CD4-positive, alpha-beta T cell (primary cell): Measurements from ENCODE around the gene RCL1. TPM values are rescaled to one million over a fixed set of nuclear protein-coding genes. Genes with fewer than 3 reads are reported as not detected.
A peak's percentile ranks its signal among the peaks of the same experiment; 100 is the strongest.
"Not testable (repeated sequence)": the region's sequence is repeated elsewhere in the genome, so short reads cannot be mapped to it uniquely, and the experiment has no call there.

Experiments
- ATAC-seq: fragments of 200-7000 bp; cut with Tn5 transposase; one replicate; pipeline ENCODE4 v1.10.0; 2022; ENCODE audit warnings: mild to moderate bottlenecking; ENCODE audit not compliant: poor library complexity
- CTCF ChIA-PET: fragments of 350-600 bp; sonication (Branson Sonifier 250); formaldehyde crosslinking; loops from one replicate; lab custom pipeline; 2021; ENCODE audit warnings: antibody characterized with exemption, inconsistent platforms; lab: Charles Lee
- POLR2A ChIA-PET: fragments of 350-600 bp; sonication (Branson Sonifier 250); formaldehyde crosslinking; loops from one replicate; lab custom pipeline; 2021; ENCODE audit warnings: antibody characterized with exemption, inconsistent platforms; lab: Charles Lee
- DNase-seq, 14 experiments: peaks; one replicate each; pipeline ENCODE4 v3.0.0-alpha.2; 2013 to 2020; ENCODE audit warnings: mixed read lengths in 2 of 14
- H3K27ac ChIP-seq, 2 donors: one replicate each; pipeline versions ENCODE4 v1.5.1 to v1.7.0; 2013; ENCODE audit warnings: low read length in 2 of 2, low read depth in 1 of 2, mild to moderate bottlenecking in 1 of 2
- H3K27me3 ChIP-seq, 2 experiments: 1 replicate in 1 of 2; 2 replicates in 1 of 2; pipeline versions ENCODE4 v1.6.1 to v1.7.0; 2013; ENCODE audit warnings: low read length in 2 of 2, control low read depth in 1 of 2, mild to moderate bottlenecking in 1 of 2, moderate library complexity in 1 of 2; ENCODE audit not compliant: insufficient read depth in 2 of 2, control insufficient read depth in 1 of 2
- H3K36me3 ChIP-seq: one replicate; pipeline ENCODE4 v1.6.1; 2013; ENCODE audit warnings: low read length, control low read depth; ENCODE audit not compliant: insufficient read depth
- H3K4me1 ChIP-seq: one replicate; pipeline ENCODE4 v1.6.1; 2013; ENCODE audit warnings: low read length, control low read depth; ENCODE audit not compliant: insufficient read depth
- H3K4me3 ChIP-seq: one replicate; pipeline ENCODE4 v1.5.1; 2013; ENCODE audit warnings: mild to moderate bottlenecking, low read length, moderate library complexity
- H3K9me3 ChIP-seq, 2 experiments: 1 replicate in 1 of 2; 2 replicates in 1 of 2; pipeline versions ENCODE4 v1.6.1 to v1.7.0; 2013; ENCODE audit warnings: low read length in 2 of 2, mild to moderate bottlenecking in 2 of 2, control low read depth in 1 of 2, moderate library complexity in 1 of 2; ENCODE audit not compliant: control insufficient read depth in 1 of 2, insufficient read depth in 1 of 2
- H3K27ac Mint-ChIP-seq: one replicate; pipeline ENCODE4 v1.8.0; 2020; ENCODE audit warnings: mixed read lengths
- H3K27me3 Mint-ChIP-seq: one replicate; pipeline ENCODE4 v1.8.0; 2021; ENCODE audit warnings: mixed read lengths
- H3K36me3 Mint-ChIP-seq: one replicate; pipeline ENCODE4 v1.8.0; 2021; ENCODE audit warnings: low read depth, mixed read lengths
- H3K4me1 Mint-ChIP-seq: one replicate; pipeline ENCODE4 v1.8.0; 2021; ENCODE audit warnings: low read depth, mixed read lengths
- H3K4me3 Mint-ChIP-seq: one replicate; pipeline ENCODE4 v1.8.0; 2020; ENCODE audit warnings: mild to moderate bottlenecking, mixed read lengths
- H3K9me3 Mint-ChIP-seq: one replicate; pipeline ENCODE4 v1.8.0; 2020; ENCODE audit warnings: mixed read lengths
- CTCF ChIP-seq: fragments of 200-600 bp; IDR thresholded peaks from one replicate; pipeline ENCODE4 v1.8.0; 2022; ENCODE audit warnings: antibody characterized with exemption, mild to moderate bottlenecking
- intact Hi-C, 2 experiments: fragments of 100-400 bp; cut with DNase I in 1 of 2; cut with micrococcal nuclease in 1 of 2; formaldehyde crosslinking; loops; one replicate each; pipeline versions ENCODE4 v1.15.1 to v1.9.0; 2023 to 2025; cut with DNase I, micrococcal nuclease
- total RNA-seq, 174 experiments: library from RNA in 2 of 174; stranded (reverse) in 2 of 174; gene quantifications; one replicate each; pipeline ENCODE4 v1.2.3 and lab custom pipeline; 2021 to 2026

RCL1 gene
- total RNA-seq, 2 experiments from 2014 or later: 33.8 to 35.5 TPM

GRCh38 chr9:4891674-4892073, 98.9 kb downstream of the RCL1 start:
- Histone ChIP-seq H3K9me3 (no peaks in the 10 kb centered on the region), H3K36me3 (no peaks in the 10 kb centered on the region), H3K27ac (no peak overlapping the region), H3K27me3 (no peaks in the 10 kb centered on the region), H3K4me3 (no peak overlapping the region), H3K4me1 (no peaks in the 10 kb centered on the region)
- TF ChIP-seq CTCF: no peak
- no peak overlapping the region for H3K27ac Mint-ChIP-seq
- ChIA-PET POLR2A (no interaction called here), CTCF (no interaction called here)
- no peaks in the 10 kb centered on the region for H3K27me3 Mint-ChIP-seq
- ATAC-seq (no peak), DNase-seq (no peak)
- intact Hi-C loops: no loop called here
- H3K36me3 Mint-ChIP-seq: no peaks in the 10 kb centered on the region
- no peaks in the 10 kb centered on the region for H3K4me1 Mint-ChIP-seq
- H3K9me3 Mint-ChIP-seq: no peaks in the 10 kb centered on the region
- H3K4me3 Mint-ChIP-seq: no peak overlapping the region

GRCh38 chr9:4892501-4893194, 99.9 kb downstream of the RCL1 start:
- ChIA-PET CTCF (no interaction called here), POLR2A (no interaction called here)
- TF ChIP-seq CTCF: no peak
- Histone ChIP-seq H3K4me3 (no peak overlapping the region), H3K9me3 (no peaks in the 10 kb centered on the region), H3K36me3 (no peaks in the 10 kb centered on the region), H3K27ac (no peak overlapping the region), H3K27me3 (no peaks in the 10 kb centered on the region), H3K4me1 (no peaks in the 10 kb centered on the region)
- no peak overlapping the region for H3K4me3 Mint-ChIP-seq
- H3K27ac Mint-ChIP-seq: no peak overlapping the region
- H3K36me3 Mint-ChIP-seq: peaks cover 3% of the 10 kb centered on the region
- DNase-seq (no peak), ATAC-seq (no peak)
- intact Hi-C loops: no loop called here
- no peaks in the 10 kb centered on the region for H3K27me3 Mint-ChIP-seq
- H3K9me3 Mint-ChIP-seq: no peaks in the 10 kb centered on the region
- H3K4me1 Mint-ChIP-seq: no peaks in the 10 kb centered on the region

GRCh38 chr9:4894076-4894475, 101.3 kb downstream of the RCL1 start:
- Mint-ChIP-seq H3K27me3 (no peaks in the 10 kb centered on the region), H3K4me1 (no peaks in the 10 kb centered on the region), H3K9me3 (peaks cover 3% of the 10 kb centered on the region), H3K27ac (no peak overlapping the region), H3K36me3 (peaks cover 14% of the 10 kb centered on the region), H3K4me3 (no peak overlapping the region)
- TF ChIP-seq CTCF: no peak
- H3K9me3 ChIP-seq: no peaks in the 10 kb centered on the region
- H3K4me1 ChIP-seq: no peaks in the 10 kb centered on the region
- ATAC-seq: no peak
- H3K36me3 ChIP-seq: no peaks in the 10 kb centered on the region
- ChIA-PET CTCF (interaction anchor here (1.2 kb wide), 1 partner anchor 12 kb away, joined by 3 read pairs; no protein-coding TSS in a partner anchor), POLR2A (interaction anchor here (1.0 kb wide), 1 partner anchor 11 kb away, joined by 3 read pairs; no protein-coding TSS in a partner anchor)
- H3K27me3 ChIP-seq: no peaks in the 10 kb centered on the region
- H3K27ac ChIP-seq: no peak overlapping the region
- DNase-seq: no peak
- intact Hi-C loops: no loop called here
- no peak overlapping the region for H3K4me3 ChIP-seq

- H3K4me3 ChIP-seq, POLR2A ChIA-PET: not testable (repeated sequence)
Observed at GRCh38 chr9:4899853-4900252, 107.1 kb downstream of the RCL1 start.

GRCh38 chr9:4901401-4902134, 108.8 kb downstream of the RCL1 start:
- peak in 9 of 14 experiments; percentile 7 to 53 (median 23) for DNase-seq
- Mint-ChIP-seq H3K27ac (peak overlapping the region; percentile 33), H3K9me3 (peaks cover 11% of the 10 kb centered on the region), H3K4me3 (peak overlapping the region; percentile 56), H3K36me3 (peaks cover 25% of the 10 kb centered on the region)
- H3K4me1 Mint-ChIP-seq, H3K27me3 Mint-ChIP-seq, ATAC-seq, intact Hi-C loops, H3K36me3 ChIP-seq, H3K27ac ChIP-seq, CTCF ChIA-PET, H3K4me3 ChIP-seq, H3K9me3 ChIP-seq, H3K27me3 ChIP-seq: not testable (repeated sequence)
- POLR2A ChIA-PET: interaction anchor here (0.7 kb wide), 1 partner anchor 145 kb away, joined by 4 read pairs; no protein-coding TSS in a partner anchor
- peaks cover 10% of the 10 kb centered on the region for H3K4me1 ChIP-seq

More at GRCh38 chr9:4899853-4900252, 107.1 kb downstream of the RCL1 start:
- H3K27me3 ChIP-seq, H3K27ac Mint-ChIP-seq, H3K27me3 Mint-ChIP-seq, H3K4me3 Mint-ChIP-seq, intact Hi-C loops, CTCF ChIA-PET, DNase-seq, H3K9me3 ChIP-seq, H3K36me3 ChIP-seq, H3K27ac ChIP-seq, H3K4me1 Mint-ChIP-seq, ATAC-seq: not testable (repeated sequence)
- Mint-ChIP-seq H3K9me3 (peaks cover 11% of the 10 kb centered on the region), H3K36me3 (peaks cover 25% of the 10 kb centered on the region)
- peaks cover 10% of the 10 kb centered on the region for H3K4me1 ChIP-seq
